ENCODE data around the gene CELF2.

Gene CELF2

GRCh38 chr10:11111490-11111889 lies 93.8 kb downstream of the CELF2 start:
- POLR2A ChIA-PET = no interaction called here

GRCh38 chr10:11112718-11113117 lies 95.0 kb downstream of the CELF2 start:
- POLR2A ChIA-PET = no interaction called here
- Histone ChIP-seq H3K4me1 (ENCODE audit: control insufficient read depth, insufficient read depth, low read length) (no peaks in the 10 kb centered on the region), H3K27ac (ENCODE audit: extremely low read depth, low read depth, low read length) (no peak overlapping the region), H3K9me3 (ENCODE audit: control insufficient read depth, insufficient read depth, low read depth, low read length) (no peaks in the 10 kb centered on the region), H3K4me3 (ENCODE audit: low read depth, low read length) (no peak overlapping the region), H3K36me3 (ENCODE audit: control insufficient read depth in 2 of 2, insufficient read depth in 1 of 2, low read length in 2 of 2) (no peaks in the 10 kb centered on the region)
- TF ChIP-seq BCL6B (tag by site-specific recombination; IDR thresholded peaks at IDR 0.05) = no peak
- TF ChIP-seq ZNF843 (tag by site-specific recombination; IDR thresholded peaks at IDR 0.05) = no peak
- no peak for TF ChIP-seq ZNF664 (tag by site-specific recombination; IDR thresholded peaks at IDR 0.05)
- TF ChIP-seq ZNF792 (tag by site-specific recombination; IDR thresholded peaks at IDR 0.05) = no peak
- no peak for TF ChIP-seq ZNF221 (tag by site-specific recombination; IDR thresholded peaks at IDR 0.05; ENCODE audit: borderline replicate concordance)
- TF ChIP-seq ZNF391 (tag by site-specific recombination; IDR thresholded peaks at IDR 0.05; ENCODE audit: borderline replicate concordance, low read depth) = no peak
- TF ChIP-seq ZBTB7A (tag by site-specific recombination; IDR thresholded peaks at IDR 0.05; ENCODE audit: low read depth) = no peak
- TF ChIP-seq ZNF645 (tag by site-specific recombination; IDR thresholded peaks at IDR 0.05) = no peak
- TF ChIP-seq REST (tag by site-specific recombination; IDR thresholded peaks at IDR 0.05) = no peak
- TF ChIP-seq ZBTB17 (tag by site-specific recombination; IDR thresholded peaks at IDR 0.05) = no peak
- no peak for TF ChIP-seq ZNF600 (tag by site-specific recombination; IDR thresholded peaks at IDR 0.05)
- TF ChIP-seq SP2 (tag by site-specific recombination; IDR thresholded peaks at IDR 0.05) = no peak
- no peak for TF ChIP-seq ZNF23 (tag by site-specific recombination; IDR thresholded peaks at IDR 0.05; ENCODE audit: borderline replicate concordance)
- TF ChIP-seq ZNF280C (tag by site-specific recombination; IDR thresholded peaks at IDR 0.05) = no peak
- TF ChIP-seq YY2 (tag by site-specific recombination; IDR thresholded peaks at IDR 0.05) = no peak
- TF ChIP-seq ZNF426 (tag by site-specific recombination; IDR thresholded peaks at IDR 0.05) = no peak
- CTCF ChIA-PET = interaction anchor here (0.7 to 1.0 kb wide), 2 partner anchors 9 to 372 kb away, joined by 3 to 4 read pairs; no protein-coding TSS in a partner anchor

More at GRCh38 chr10:11111490-11111889, 93.8 kb downstream of the CELF2 start:
- Histone ChIP-seq H3K9me3 (ENCODE audit: control insufficient read depth, insufficient read depth, low read depth, low read length) (no peaks in the 10 kb centered on the region), H3K36me3 (ENCODE audit: control insufficient read depth in 2 of 2, insufficient read depth in 1 of 2, low read length in 2 of 2) (no peaks in the 10 kb centered on the region), H3K4me3 (ENCODE audit: low read depth, low read length) (no peak overlapping the region), H3K4me1 (ENCODE audit: control insufficient read depth, insufficient read depth, low read length) (no peaks in the 10 kb centered on the region), H3K27ac (ENCODE audit: extremely low read depth, low read depth, low read length) (no peak overlapping the region)
- TF ChIP-seq ZNF335 (tag by site-specific recombination; conservative IDR thresholded peaks at IDR 0.05) (no peak), ZBTB7A (tag by site-specific recombination; IDR thresholded peaks at IDR 0.05; ENCODE audit: low read depth) (no peak), ZNF571 (tag by site-specific recombination; IDR thresholded peaks at IDR 0.05) (no peak), ZNF169 (tag by site-specific recombination; IDR thresholded peaks at IDR 0.05) (no peak), ZNF513 (tag by site-specific recombination; IDR thresholded peaks at IDR 0.05) (no peak), ZNF791 (tag by site-specific recombination; IDR thresholded peaks at IDR 0.05) (no peak), ZNF558 (tag by site-specific recombination; IDR thresholded peaks at IDR 0.05) (no peak), ZNF211 (tag by site-specific recombination; IDR thresholded peaks at IDR 0.05; ENCODE audit: low read depth) (no peak), FEZF1 (tag by site-specific recombination; IDR thresholded peaks at IDR 0.05) (no peak), ZNF324 (tag by site-specific recombination; IDR thresholded peaks at IDR 0.05) (no peak)
- CTCF ChIA-PET = interaction anchor here (1.1 to 1.5 kb wide), 2 partner anchors 11 to 19 kb away, joined by 3 to 4 read pairs; no protein-coding TSS in a partner anchor
